OCI-LY7 (cell line): ENCODE results near the gene SDCCAG8. TPM values are rescaled to one million over a fixed set of nuclear protein-coding genes. Genes with fewer than 3 reads are reported as not detected.

ENCODE experiments used
- BruUV-seq: library from RNA; stranded (reverse); fragments of 400-500 nt; replicated peaks from 2 replicates; lab custom pipeline; 2021; lab: Mats Ljungman, UMichigan
- CTCF ChIA-PET: fragments of 300-600 bp; sonication (Branson Sonifier 250); formaldehyde crosslinking; loops from one replicate; lab custom pipeline; 2022; ENCODE audit warnings: antibody characterized with exemption; ENCODE audit not compliant: unreplicated experiment; lab: Charles Lee
- POLR2A ChIA-PET: fragments of 300-600 bp; sonication (Branson Sonifier 250); formaldehyde crosslinking; loops from one replicate; lab custom pipeline; 2022; ENCODE audit warnings: antibody characterized with exemption; lab: Charles Lee
- DNase-seq: peaks from one replicate; pipeline ENCODE4 v3.0.0-alpha.2; 2015; ENCODE audit warnings: low spot score
- H2AFZ ChIP-seq: fragments of 200-600 bp; sonication (generic), shearing (Covaris generic); 2 replicates; pipeline ENCODE4 v1.6.1; 2014; ENCODE audit warnings: mild to moderate bottlenecking, antibody characterized with exemption, low read length, moderate library complexity
- H3K27ac ChIP-seq: fragments of 200-600 bp; sonication (generic); 2 replicates; pipeline ENCODE4 v1.5.1; 2014; ENCODE audit warnings: mixed run types, low read depth, mild to moderate bottlenecking, moderate library complexity, low read length, inconsistent platforms; ENCODE audit not compliant: poor library complexity, severe bottlenecking
- H3K36me3 ChIP-seq: fragments of 200-600 bp; sonication (generic); 2 replicates; pipeline ENCODE4 v1.6.1; 2014; ENCODE audit warnings: mild to moderate bottlenecking, antibody characterized with exemption, low read length, moderate library complexity, mixed read lengths; ENCODE audit not compliant: insufficient read depth
- H3K4me1 ChIP-seq: fragments of 200-600 bp; sonication (generic); 2 replicates; pipeline ENCODE4 v1.5.1; 2014; ENCODE audit warnings: mild to moderate bottlenecking, low read length; ENCODE audit not compliant: insufficient read depth, poor library complexity, severe bottlenecking
- H3K4me2 ChIP-seq: fragments of 200-600 bp; sonication (generic); 2 replicates; pipeline ENCODE4 v1.6.1; 2014; ENCODE audit warnings: mild to moderate bottlenecking, low read length
- H3K4me3 ChIP-seq: fragments of 200-600 bp; sonication (generic); 2 replicates; pipeline ENCODE4 v1.5.1; 2014; ENCODE audit warnings: mild to moderate bottlenecking, low read depth, low read length; ENCODE audit not compliant: poor library complexity, severe bottlenecking
- H3K79me2 ChIP-seq: fragments of 200-600 bp; sonication (generic); 2 replicates; pipeline ENCODE4 v1.6.1; 2016; ENCODE audit warnings: low read depth, mild to moderate bottlenecking, low read length, moderate library complexity, mixed read lengths; ENCODE audit not compliant: insufficient read depth
- H3K9me2 ChIP-seq: fragments of 200-600 bp; sonication (generic); 2 replicates; pipeline ENCODE4 v1.6.1; 2016; ENCODE audit warnings: mild to moderate bottlenecking, low read length, mixed read lengths; ENCODE audit not compliant: insufficient read depth
- H3K9me3 ChIP-seq: fragments of 200-600 bp; sonication (generic); 2 replicates; pipeline ENCODE4 v1.6.1; 2014; ENCODE audit warnings: mild to moderate bottlenecking, mixed run types, low read length, mixed read lengths
- H4K20me1 ChIP-seq: fragments of 200-600 bp; sonication (generic); 2 replicates; pipeline ENCODE4 v1.6.1; 2014; ENCODE audit warnings: mild to moderate bottlenecking, antibody characterized with exemption, low read length, moderate library complexity, mixed read lengths; ENCODE audit not compliant: insufficient read depth
- EZH2phosphoT487 ChIP-seq: fragments of 200-600 bp; sonication (generic); IDR thresholded peaks from 2 replicates; pipeline ENCODE4 v1.6.1; 2018; ENCODE audit warnings: low read depth, borderline replicate concordance, mild to moderate bottlenecking, mixed run types, antibody characterized with exemption, low read length, moderate library complexity, mixed read lengths
- intact Hi-C: fragments of 100-400 bp; cut with micrococcal nuclease; formaldehyde crosslinking; loops from one replicate; pipeline ENCODE4 v1.10.0; 2022; ENCODE audit not compliant: unreplicated experiment
- total RNA-seq, 2 experiments: library from RNA; depleted of rRNA in 1 of 2; stranded (reverse); fragments of >200 nt in 1 of 2; shearing (Covaris generic) in 1 of 2; gene quantifications; 2 replicates each; pipeline ENCODE4 v1.2.3, GENCODE V29; 2014 to 2022
- TF ChIP-seq, protein P1 (sequence below): fragments of 200-600 bp; sonication (generic); conservative IDR thresholded peaks from 2 replicates; pipeline ENCODE4 v1.5.1; 2014; ENCODE audit warnings: mild to moderate bottlenecking, antibody characterized with exemption, low read length, moderate library complexity, mixed read lengths

SDCCAG8 gene
- total RNA-seq, 2 experiments from 2014 or later: 18.1 to 28.7 TPM

DNA sequence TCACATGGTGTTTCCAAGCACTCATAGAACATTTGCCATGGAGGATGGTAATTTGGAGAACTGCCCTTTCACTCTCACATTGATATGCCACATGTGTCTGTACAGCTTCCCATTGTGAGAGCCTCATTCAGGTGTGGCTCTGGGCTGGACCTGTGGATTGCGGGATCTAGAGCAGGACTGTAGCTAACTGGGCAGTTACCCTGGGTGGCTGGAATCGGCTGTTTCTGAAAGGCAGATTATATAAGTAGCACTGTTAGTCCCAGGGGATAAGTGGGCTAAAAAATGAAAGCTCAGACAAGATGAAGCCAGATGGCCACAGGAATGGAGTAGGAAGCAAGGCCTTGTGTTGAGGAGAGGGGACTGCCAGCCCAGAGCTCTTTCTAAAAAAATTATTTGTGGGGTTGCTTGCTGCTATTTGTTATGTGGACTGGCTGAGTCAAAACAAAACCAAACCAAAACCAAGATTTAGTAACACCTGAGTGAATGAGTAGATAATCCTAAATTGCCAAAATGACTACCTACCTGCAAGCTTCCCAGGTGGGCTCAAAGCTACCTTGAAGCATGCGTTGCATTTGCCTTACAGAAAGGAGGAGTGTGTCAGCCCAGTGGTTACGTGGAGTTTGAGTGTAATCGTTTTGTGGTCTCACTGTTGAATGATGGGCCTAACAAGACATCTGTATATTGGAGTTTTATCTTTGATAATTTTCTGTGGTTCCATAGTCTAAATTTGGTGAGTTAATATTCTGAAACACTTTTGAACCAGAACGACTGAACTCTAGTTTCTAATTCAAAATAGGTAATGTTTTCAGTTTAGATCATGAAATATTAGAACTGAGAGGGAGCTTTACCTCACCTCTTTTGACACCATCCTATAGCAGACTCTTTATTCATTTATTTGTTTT, 58.0 kb downstream of the SDCCAG8 start:
- Histone ChIP-seq H3K27ac (no peak overlapping the region), H3K79me2 (no peaks in the 10 kb centered on the region), H4K20me1 (no peaks in the 10 kb centered on the region), H3K4me2 (no peak overlapping the region), H2AFZ (no peak overlapping the region), H3K4me3 (no peak overlapping the region), H3K36me3 (peaks cover 6% of the 10 kb centered on the region; the same call in 1 of the 2 replicates), H3K9me3 (no peaks in the 10 kb centered on the region), H3K9me2 (no peaks in the 10 kb centered on the region), H3K4me1 (no peaks in the 10 kb centered on the region)
- intact Hi-C loops: no loop called here
- no peak for TF ChIP-seq EZH2phosphoT487
- TF ChIP-seq, protein P1, sequence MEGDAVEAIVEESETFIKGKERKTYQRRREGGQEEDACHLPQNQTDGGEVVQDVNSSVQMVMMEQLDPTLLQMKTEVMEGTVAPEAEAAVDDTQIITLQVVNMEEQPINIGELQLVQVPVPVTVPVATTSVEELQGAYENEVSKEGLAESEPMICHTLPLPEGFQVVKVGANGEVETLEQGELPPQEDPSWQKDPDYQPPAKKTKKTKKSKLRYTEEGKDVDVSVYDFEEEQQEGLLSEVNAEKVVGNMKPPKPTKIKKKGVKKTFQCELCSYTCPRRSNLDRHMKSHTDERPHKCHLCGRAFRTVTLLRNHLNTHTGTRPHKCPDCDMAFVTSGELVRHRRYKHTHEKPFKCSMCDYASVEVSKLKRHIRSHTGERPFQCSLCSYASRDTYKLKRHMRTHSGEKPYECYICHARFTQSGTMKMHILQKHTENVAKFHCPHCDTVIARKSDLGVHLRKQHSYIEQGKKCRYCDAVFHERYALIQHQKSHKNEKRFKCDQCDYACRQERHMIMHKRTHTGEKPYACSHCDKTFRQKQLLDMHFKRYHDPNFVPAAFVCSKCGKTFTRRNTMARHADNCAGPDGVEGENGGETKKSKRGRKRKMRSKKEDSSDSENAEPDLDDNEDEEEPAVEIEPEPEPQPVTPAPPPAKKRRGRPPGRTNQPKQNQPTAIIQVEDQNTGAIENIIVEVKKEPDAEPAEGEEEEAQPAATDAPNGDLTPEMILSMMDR: no peak
- no TSS peak for BruUV-seq
- ChIA-PET CTCF (no interaction called here), POLR2A (interaction anchor here (0.7 to 2.0 kb wide), 2 partner anchors 9 to 58 kb away, joined by 3 to 4 read pairs; partner anchors contain the start of gene SDCCAG8)
- DNase-seq: no peak

DNA sequence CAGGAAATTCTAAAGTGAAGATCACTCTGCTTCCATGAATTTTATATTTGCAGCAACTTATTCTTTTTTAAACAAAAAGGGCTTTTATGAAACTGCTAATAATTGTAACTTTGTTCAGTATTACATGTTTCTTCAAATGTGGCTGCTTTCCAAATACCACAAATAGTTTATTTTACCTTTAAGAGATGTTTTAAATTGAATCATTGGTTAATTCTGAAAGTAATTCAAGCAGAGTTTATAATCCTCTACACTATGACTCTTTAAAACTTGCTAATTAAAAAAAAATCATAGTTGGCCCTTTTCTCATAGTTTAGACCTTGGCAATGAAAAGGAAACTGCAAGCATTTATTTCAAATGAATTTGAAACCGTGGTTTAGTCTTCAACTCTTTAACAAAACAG, 59.6 kb downstream of the SDCCAG8 start:
- Histone ChIP-seq H3K9me3 (no peaks in the 10 kb centered on the region), H2AFZ (no peak overlapping the region), H3K4me3 (no peak overlapping the region), H3K9me2 (no peaks in the 10 kb centered on the region), H3K27ac (no peak overlapping the region), H3K79me2 (no peaks in the 10 kb centered on the region), H3K4me1 (no peaks in the 10 kb centered on the region), H3K4me2 (no peak overlapping the region), H4K20me1 (no peaks in the 10 kb centered on the region), H3K36me3 (peaks cover 6% of the 10 kb centered on the region; the same call in 1 of the 2 replicates)
- no peak for TF ChIP-seq EZH2phosphoT487
- TF ChIP-seq, protein P1: no peak
- no peak for DNase-seq
- CTCF ChIA-PET: no interaction called here
- BruUV-seq: no TSS peak
- POLR2A ChIA-PET: no interaction called here
- intact Hi-C loops: no loop called here

DNA sequence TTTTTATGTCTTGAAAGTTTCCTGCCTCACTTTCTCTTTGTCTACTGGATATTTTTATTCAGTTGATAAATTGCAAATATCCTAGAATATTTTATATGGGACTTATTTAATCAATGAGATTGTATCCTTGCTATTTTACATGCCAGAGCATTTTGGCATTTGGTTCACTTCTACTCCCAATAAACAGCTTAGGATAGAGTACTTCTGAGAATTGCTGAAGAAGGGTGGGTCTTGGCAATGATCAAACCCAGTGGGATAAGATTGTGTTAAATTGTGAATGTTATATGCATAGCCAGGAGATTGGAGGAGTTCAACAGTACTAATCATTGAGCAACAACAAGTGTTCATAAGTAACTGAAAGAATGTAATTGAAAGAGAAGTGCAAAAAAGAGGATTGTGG, 60.1 kb downstream of the SDCCAG8 start:
- intact Hi-C loops: no loop called here
- CTCF ChIA-PET: no interaction called here
- no peak for DNase-seq
- Histone ChIP-seq H3K79me2 (no peaks in the 10 kb centered on the region), H3K4me3 (no peak overlapping the region), H2AFZ (no peak overlapping the region), H3K9me2 (no peaks in the 10 kb centered on the region), H3K36me3 (peaks cover 6% of the 10 kb centered on the region; the same call in 1 of the 2 replicates), H4K20me1 (no peaks in the 10 kb centered on the region), H3K4me2 (no peak overlapping the region), H3K27ac (no peak overlapping the region), H3K9me3 (no peaks in the 10 kb centered on the region), H3K4me1 (no peaks in the 10 kb centered on the region)
- BruUV-seq: no TSS peak
- POLR2A ChIA-PET: no interaction called here
- TF ChIP-seq, protein P1: no peak
- TF ChIP-seq EZH2phosphoT487: no peak
